GM12878 (cell line): ENCODE data around the gene SPINDOC. TPM values are rescaled to one million over a fixed set of nuclear protein-coding genes. Genes with fewer than 3 reads are reported as not detected.

ENCODE experiments used
- CEBPB ChIP-seq, 2 experiments: fragments of 150-350 bp in 1 of 2; IDR thresholded peaks; 2 replicates each; pipeline ENCODE4 v1.6.1; 2012 to 2014; ENCODE audit warnings: low read depth in 2 of 2, low read length in 2 of 2, borderline replicate concordance in 1 of 2, inconsistent platforms in 1 of 2
- CHD2 ChIP-seq: IDR thresholded peaks from 2 replicates; pipeline ENCODE4 v1.6.1; 2011; ENCODE audit warnings: low read depth, low read length, improper control_type of control experiment, borderline replicate concordance
- CHD4 ChIP-seq: fragments of 200-600 bp; sonication (generic); IDR thresholded peaks from 2 replicates; pipeline ENCODE4 v1.6.1; 2016; ENCODE audit warnings: mild to moderate bottlenecking
- CREM ChIP-seq: IDR thresholded peaks from 2 replicates; pipeline ENCODE4 v1.6.1; 2014; ENCODE audit warnings: antibody characterized with exemption, low read depth
- EED ChIP-seq: sonication (generic); IDR thresholded peaks from 2 replicates; pipeline ENCODE4 v1.6.1; 2016; ENCODE audit warnings: antibody characterized with exemption, low read depth
- EP300 ChIP-seq, 2 experiments: fragments of 150-350 bp in 1 of 2; IDR thresholded peaks; 2 replicates each; pipeline ENCODE4 v1.6.1; 2011 to 2012; ENCODE audit warnings: low read depth in 2 of 2, low read length in 2 of 2, borderline replicate concordance in 1 of 2, improper control_type of control experiment in 1 of 2, inconsistent platforms in 1 of 2; ENCODE audit not compliant: control insufficient read depth in 1 of 2
- FOXK2 ChIP-seq: fragments of 450-650 bp; IDR thresholded peaks from 2 replicates; pipeline ENCODE4 v1.6.1; 2017; ENCODE audit warnings: mild to moderate bottlenecking, moderate library complexity
- HSF1 ChIP-seq: fragments of 150-350 bp; IDR thresholded peaks from 2 replicates; pipeline ENCODE4 v1.6.1; 2014; ENCODE audit warnings: mild to moderate bottlenecking, low read depth, low read length
- JUND ChIP-seq: IDR thresholded peaks from 2 replicates; pipeline ENCODE4 v1.6.1; 2012; ENCODE audit warnings: low read depth, mild to moderate bottlenecking, low read length, improper control_type of control experiment, moderate library complexity
- LARP7 ChIP-seq: fragments of 450-650 bp; IDR thresholded peaks from 2 replicates; pipeline ENCODE4 v1.6.1; 2017; ENCODE audit warnings: mild to moderate bottlenecking
- MLLT1 ChIP-seq: fragments of 450-650 bp; IDR thresholded peaks from 2 replicates; pipeline ENCODE4 v1.6.1; 2016; ENCODE audit warnings: mild to moderate bottlenecking
- NKRF ChIP-seq: fragments of 450-650 bp; conservative IDR thresholded peaks from 2 replicates; pipeline ENCODE4 v1.6.1; 2017; ENCODE audit warnings: mild to moderate bottlenecking, moderate library complexity
- NRF1 ChIP-seq: conservative IDR thresholded peaks from 2 replicates; pipeline ENCODE4 v1.6.1; 2011; ENCODE audit warnings: mild to moderate bottlenecking, low read depth, low read length, improper control_type of control experiment
- RAD21 ChIP-seq: IDR thresholded peaks from 2 replicates; pipeline ENCODE4 v1.6.1; 2011; ENCODE audit warnings: mild to moderate bottlenecking, low read depth, low read length, moderate library complexity; ENCODE audit not compliant: insufficient read depth
- RUNX3 ChIP-seq: IDR thresholded peaks from 2 replicates; pipeline ENCODE4 v1.6.1; 2012; ENCODE audit warnings: low read length, inconsistent platforms
- SKIL ChIP-seq: fragments of 450-650 bp; IDR thresholded peaks from 2 replicates; pipeline ENCODE4 v1.6.1; 2017; ENCODE audit warnings: mild to moderate bottlenecking, low read depth, inconsistent platforms; ENCODE audit not compliant: poor library complexity, severe bottlenecking
- TBL1XR1 ChIP-seq: IDR thresholded peaks from 2 replicates; pipeline ENCODE4 v1.6.1; 2012; ENCODE audit warnings: low read depth, low read length, improper control_type of control experiment
- TCF12 ChIP-seq: IDR thresholded peaks from 2 replicates; pipeline ENCODE4 v1.6.1; 2011; ENCODE audit warnings: low read depth, mild to moderate bottlenecking, low read length
- polyA plus RNA-seq, 11 experiments: library from polyadenylated mRNA; depleted of rRNA in 4 of 11; unstranded in 6 of 11; stranded (reverse) in 5 of 11; fragments of >200 nt; fragmentation: Nextera tagmentation in 4 of 11; fragmentation: Illumina TruSeq in 1 of 11; extraction: Ambion mirVana in 4 of 11; extraction: Trizol in 1 of 11; gene quantifications; 1 replicate in 1 of 11; 2 replicates in 10 of 11; pipeline versions ENCODE4 v1.2.1 to v1.2.3, GENCODE V29; 2011 to 2016; ENCODE audit warnings: inconsistent platforms in 2 of 11, missing spikeins in 2 of 11, low read depth in 1 of 11
- total RNA-seq, 4 experiments: library from RNA; depleted of rRNA in 3 of 4; stranded (reverse); fragments of >200 nt in 3 of 4; fragmentation: Illumina TruSeq in 1 of 4; extraction: Trizol in 1 of 4; gene quantifications; 2 replicates each; pipeline versions ENCODE4 v1.2.1 to v1.2.3, GENCODE V29; 2013 to 2021

Gene SPINDOC
- total and polyA plus RNA-seq, 10 of the 15 experiments (the other 5 are each of a cell fraction or from before 2014, with no cell fraction given), result 0.88 to 38.2 (median 16.9) TPM

- peak; percentile 73 for TF ChIP-seq MLLT1
- no peak for TF ChIP-seq RAD21
- no peak for TF ChIP-seq SKIL
- TF ChIP-seq CHD2, result no peak
- no peak for TF ChIP-seq NRF1
- no peak for TF ChIP-seq JUND
- no peak for TF ChIP-seq EP300 (IDR thresholded peaks at IDR 0.05; ENCODE audit: borderline replicate concordance in 1 of 2, control insufficient read depth in 1 of 2, low read depth in 2 of 2, low read length in 2 of 2)
- TF ChIP-seq CHD4, result no peak
- TF ChIP-seq FOXK2, result no peak
- TF ChIP-seq TCF12, result no peak
- peak; percentile 74 for TF ChIP-seq EED
- TF ChIP-seq CREM, result no peak
- TF ChIP-seq HSF1, result no peak
- no peak for TF ChIP-seq CEBPB (IDR thresholded peaks at IDR 0.05; ENCODE audit: borderline replicate concordance in 1 of 2, low read depth in 2 of 2, low read length in 2 of 2)
- TF ChIP-seq RUNX3, result no peak
- no peak for TF ChIP-seq LARP7
- TF ChIP-seq NKRF, result peak; percentile 8; the same call in 1 of the 2 replicates
- no peak for TF ChIP-seq TBL1XR1
Measured at GRCh38 chr11:63839508-63840355, 26.5 kb downstream of the SPINDOC start (continued).
